ENCODE results near the gene TMEM255B.

TMEM255B gene

GRCh38 chr13:113804017-113804702 lies 45.1 kb downstream of the TMEM255B start:
- DNase-seq (ENCODE audit: low read depth in 2 of 2), result no peak

- DNase-seq (ENCODE audit: low read depth in 2 of 2), result no peak
Observed at GRCh38 chr13:113804703-113805430, 45.8 kb downstream of the TMEM255B start.

GRCh38 chr13:113805431-113806103 lies 46.5 kb downstream of the TMEM255B start:
- no peak for DNase-seq (ENCODE audit: low read depth in 2 of 2)

GRCh38 chr13:113806104-113806471 lies 47.1 kb downstream of the TMEM255B start:
- no peak for DNase-seq (ENCODE audit: low read depth in 2 of 2)

GRCh38 chr13:113806526-113806925 lies 47.5 kb downstream of the TMEM255B start:
- no peak for DNase-seq (ENCODE audit: low read depth in 2 of 2)

GRCh38 chr13:113808058-113808834 lies 49.2 kb downstream of the TMEM255B start:
- no peak for DNase-seq (ENCODE audit: low read depth in 2 of 2)

- no peak for DNase-seq (ENCODE audit: low read depth in 2 of 2)
Observed at GRCh38 chr13:113809934-113810333, 50.9 kb downstream of the TMEM255B start.

GRCh38 chr13:113810640-113811039 lies 51.6 kb downstream of the TMEM255B start:
- DNase-seq (ENCODE audit: low read depth in 2 of 2), result no peak

GRCh38 chr13:113811081-113811928 lies 52.3 kb downstream of the TMEM255B start:
- DNase-seq (ENCODE audit: low read depth in 2 of 2), result no peak

GRCh38 chr13:113812178-113813040 lies 53.4 kb downstream of the TMEM255B start:
- DNase-seq (ENCODE audit: low read depth in 2 of 2), result no peak

- no peak for DNase-seq (ENCODE audit: low read depth in 2 of 2)
Observed at GRCh38 chr13:113813070-113813748, 54.2 kb downstream of the TMEM255B start.

GRCh38 chr13:113813749-113814434 lies 54.9 kb downstream of the TMEM255B start:
- no peak for DNase-seq (ENCODE audit: low read depth in 2 of 2)

- no peak for DNase-seq (ENCODE audit: low read depth in 2 of 2)
Observed at GRCh38 chr13:113814435-113814821, 55.4 kb downstream of the TMEM255B start.

- DNase-seq (ENCODE audit: low read depth in 2 of 2), result peak in 1 of 2 donors; percentile 12
Observed at GRCh38 chr13:113815151-113816058, 56.4 kb downstream of the TMEM255B start.

GRCh38 chr13:113816254-113816929 lies 57.4 kb downstream of the TMEM255B start:
- DNase-seq (ENCODE audit: low read depth in 2 of 2), result no peak

- peak; percentile 74 to 79 for DNase-seq (ENCODE audit: low read depth in 2 of 2)
Observed at GRCh38 chr13:113816946-113817859, 58.2 kb downstream of the TMEM255B start.
